ACHN (cell line): Measurements from ENCODE around the gene RALGAPA1.
"Not testable (repeated sequence)": the region's sequence is repeated elsewhere in the genome, so short reads cannot be mapped to it uniquely, and the experiment has no call there.

Experiments
- DNase-seq: peaks from one replicate; pipeline ENCODE4 v3.0.0-alpha.2; 2015
- in situ Hi-C: cut with HindIII; loops from 2 replicates; pipeline ENCODE4 v1.10.0; 2017; ENCODE audit warnings: low sequenced_read_pairs, low pct_ligation_motif_present, low pct_unique_long_range_greater_than_20kb

Gene RALGAPA1

GRCh38 chr14:35777550-35777949 is 31.5 kb downstream of the RALGAPA1 start:
- in situ Hi-C loops, DNase-seq: not testable (repeated sequence)

- in situ Hi-C loops: no loop called here
- DNase-seq: no peak
Measured at GRCh38 chr14:35776823-35777222, 32.3 kb downstream of the RALGAPA1 start.

GRCh38 chr14:35776085-35776484 is 33.0 kb downstream of the RALGAPA1 start:
- in situ Hi-C loops, DNase-seq: not testable (repeated sequence)

- in situ Hi-C loops: no loop called here
- DNase-seq: no peak
Measured at GRCh38 chr14:35766700-35767082, 42.4 kb downstream of the RALGAPA1 start.

GRCh38 chr14:35766036-35766699 is 42.9 kb downstream of the RALGAPA1 start:
- in situ Hi-C loops: no loop called here
- DNase-seq: no peak

- in situ Hi-C loops: no loop called here
- DNase-seq: no peak
Measured at GRCh38 chr14:35761922-35762321, 47.2 kb downstream of the RALGAPA1 start.

- in situ Hi-C loops: no loop called here
- DNase-seq: no peak
Measured at GRCh38 chr14:35760143-35760542, 49.0 kb downstream of the RALGAPA1 start.

GRCh38 chr14:35758523-35759129 is 50.5 kb downstream of the RALGAPA1 start:
- no peak for DNase-seq
- in situ Hi-C loops: no loop called here

GRCh38 chr14:35754671-35755070 is 54.4 kb downstream of the RALGAPA1 start:
- in situ Hi-C loops: no loop called here
- DNase-seq: no peak

GRCh38 chr14:35752380-35752779 is 56.7 kb downstream of the RALGAPA1 start:
- DNase-seq: no peak
- in situ Hi-C loops: no loop called here

- in situ Hi-C loops: no loop called here
- no peak for DNase-seq
Measured at GRCh38 chr14:35750202-35750904, 58.7 kb downstream of the RALGAPA1 start.

GRCh38 chr14:35747379-35747778 is 61.7 kb downstream of the RALGAPA1 start:
- in situ Hi-C loops: no loop called here
- no peak for DNase-seq

- in situ Hi-C loops: no loop called here
- DNase-seq: no peak
Measured at GRCh38 chr14:35742442-35742841, 66.7 kb downstream of the RALGAPA1 start.

- in situ Hi-C loops: no loop called here
- no peak for DNase-seq
Measured at GRCh38 chr14:35742032-35742371, 67.1 kb downstream of the RALGAPA1 start.

- in situ Hi-C loops: no loop called here
- DNase-seq: no peak
Measured at GRCh38 chr14:35741345-35742031, 67.6 kb downstream of the RALGAPA1 start.

GRCh38 chr14:35740215-35740614 is 68.9 kb downstream of the RALGAPA1 start:
- no peak for DNase-seq
- in situ Hi-C loops: no loop called here

GRCh38 chr14:35735163-35735562 is 73.9 kb downstream of the RALGAPA1 start:
- in situ Hi-C loops, DNase-seq: not testable (repeated sequence)

- DNase-seq, in situ Hi-C loops: not testable (repeated sequence)
Measured at GRCh38 chr14:35733510-35733909, 75.6 kb downstream of the RALGAPA1 start.

GRCh38 chr14:35730871-35731270 is 78.2 kb downstream of the RALGAPA1 start:
- no peak for DNase-seq
- in situ Hi-C loops: no loop called here
